Activated naive CD8-positive, alpha-beta T cell treated with anti-CD3 and anti-CD28 coated beads, Interleukin-2, amount 10 ng/mL, durations not matched to agents 7 days and 5 days (primary cell): ENCODE results near the gene ADSL. TPM values are rescaled to one million over a fixed set of nuclear protein-coding genes. Genes with fewer than 3 reads are reported as not detected.

Experiments used
- ATAC-seq: fragments of 150-1000 bp; cut with Tn5 transposase; one replicate; pipeline ENCODE4 v1.10.0; 2021; ENCODE audit warnings: low read depth, moderate library complexity
- POLR2A ChIA-PET: fragments of 350-600 bp; sonication (Branson Sonifier 250); formaldehyde crosslinking; loops from one replicate; lab custom pipeline; 2021; ENCODE audit warnings: antibody characterized with exemption; lab: Charles Lee
- DNase-seq: peaks from one replicate; pipeline ENCODE4 v3.0.0; 2021
- H3K27ac Mint-ChIP-seq: one replicate; pipeline ENCODE4 v1.8.0; 2022; ENCODE audit warnings: mild to moderate bottlenecking, mixed read lengths
- H3K27me3 Mint-ChIP-seq: one replicate; pipeline ENCODE4 v1.8.0; 2022; ENCODE audit warnings: mild to moderate bottlenecking, moderate library complexity, mixed read lengths
- H3K36me3 Mint-ChIP-seq: one replicate; pipeline ENCODE4 v1.8.0; 2021; ENCODE audit warnings: mild to moderate bottlenecking, mixed read lengths
- H3K4me1 Mint-ChIP-seq: one replicate; pipeline ENCODE4 v1.8.0; 2021; ENCODE audit warnings: mixed read lengths
- H3K4me3 Mint-ChIP-seq: one replicate; pipeline ENCODE4 v1.8.0; 2022; ENCODE audit warnings: mild to moderate bottlenecking, moderate library complexity, mixed read lengths
- H3K9me3 Mint-ChIP-seq: one replicate; pipeline ENCODE4 v1.8.0; 2021; ENCODE audit warnings: mixed read lengths
- total RNA-seq, 2 experiments: library from RNA; stranded (reverse); gene quantifications; one replicate each; pipeline ENCODE4 v1.2.3, GENCODE V29; 2021

Gene ADSL
- total RNA-seq, 2 experiments from 2014 or later = 83.6 to 93.9 TPM

DNA sequence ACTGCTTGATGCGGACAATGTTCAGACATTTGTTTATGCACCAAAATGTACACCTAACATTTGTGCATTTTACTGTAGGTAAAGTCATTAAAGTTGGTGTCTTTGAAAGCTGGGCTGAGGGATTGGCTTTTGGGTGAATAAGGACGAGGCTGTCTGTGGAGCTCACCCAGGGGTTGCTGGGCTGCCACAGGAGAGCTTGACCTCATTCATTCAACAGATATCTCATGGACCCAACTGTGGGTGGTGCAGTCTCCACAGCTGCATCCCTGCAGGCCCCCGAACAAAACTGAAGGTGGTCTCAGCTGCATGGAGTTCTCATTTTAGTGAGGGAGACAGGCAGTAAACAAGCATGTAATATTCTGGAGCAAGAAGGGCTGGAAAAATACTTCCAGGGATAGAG, 56.8 kb downstream of the ADSL start:
- no peaks in the 10 kb centered on the region for H3K27me3 Mint-ChIP-seq
- POLR2A ChIA-PET = interaction anchor here (0.6 kb wide), 1 partner anchor 47 kb away, joined by 5 read pairs; no protein-coding TSS in a partner anchor
- H3K27ac Mint-ChIP-seq = peak overlapping the region; percentile 94
- H3K36me3 Mint-ChIP-seq = peaks cover 18% of the 10 kb centered on the region
- no peaks in the 10 kb centered on the region for H3K9me3 Mint-ChIP-seq
- no peak for DNase-seq
- H3K4me3 Mint-ChIP-seq = peak overlapping the region; percentile 53
- H3K4me1 Mint-ChIP-seq = peaks cover 48% of the 10 kb centered on the region
- no peak for ATAC-seq

GRCh38 chr22:40403651-40404050, 57.4 kb downstream of the ADSL start:
- Mint-ChIP-seq H3K4me3 (no peak overlapping the region), H3K27me3 (no peaks in the 10 kb centered on the region), H3K4me1 (peaks cover 45% of the 10 kb centered on the region), H3K27ac (peak overlapping the region; percentile 94), H3K36me3 (peaks cover 18% of the 10 kb centered on the region), H3K9me3 (no peaks in the 10 kb centered on the region)
- POLR2A ChIA-PET = no interaction called here
- DNase-seq = no peak
- ATAC-seq = no peak

DNA sequence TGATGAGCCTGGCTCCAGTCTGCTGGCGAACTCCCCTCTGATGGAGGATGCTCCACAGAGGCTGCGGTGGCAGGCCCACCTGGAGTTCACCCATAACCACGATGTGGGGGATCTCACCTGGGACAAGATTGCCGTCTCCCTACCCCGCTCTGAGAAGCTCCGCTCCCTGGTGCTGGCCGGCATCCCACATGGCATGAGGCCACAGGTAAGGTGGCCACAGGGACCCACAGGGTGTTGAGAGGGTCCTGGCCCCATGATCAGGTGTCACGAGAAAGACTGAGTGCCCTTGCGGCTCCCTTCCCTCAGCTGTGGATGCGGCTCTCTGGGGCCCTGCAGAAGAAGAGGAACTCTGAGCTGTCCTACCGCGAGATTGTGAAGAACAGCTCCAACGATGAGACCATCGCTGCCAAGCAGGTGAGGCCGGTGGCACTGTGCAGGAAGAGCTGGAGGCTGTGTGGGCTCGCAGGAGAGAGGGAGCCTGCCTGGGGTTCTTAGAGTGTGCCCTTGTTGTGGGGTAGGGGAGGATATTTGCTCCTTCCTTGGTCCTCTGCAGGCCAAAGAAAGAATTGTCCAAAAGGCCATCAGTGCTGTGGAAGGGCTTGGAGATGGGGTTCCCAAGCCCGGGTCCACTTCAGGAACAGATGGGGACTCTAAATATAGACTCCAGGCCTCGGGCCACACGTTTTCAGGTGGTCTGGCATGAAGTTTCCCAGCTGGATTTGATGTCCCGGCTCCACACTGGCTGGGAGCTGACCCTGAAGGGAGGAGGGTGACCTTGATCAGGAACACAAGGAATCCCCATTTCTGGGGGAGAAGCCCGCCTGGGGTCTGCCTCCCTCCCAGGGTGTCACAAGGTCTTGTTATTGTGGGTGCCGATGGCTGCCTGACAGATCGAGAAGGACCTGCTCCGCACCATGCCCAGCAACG, 58.2 kb downstream of the ADSL start:
- ATAC-seq (no peak), DNase-seq (no peak)
- H3K27ac Mint-ChIP-seq = peak overlapping the region; percentile 40
- POLR2A ChIA-PET = no interaction called here
- no peak overlapping the region for H3K4me3 Mint-ChIP-seq
- H3K27me3 Mint-ChIP-seq = no peaks in the 10 kb centered on the region
- no peaks in the 10 kb centered on the region for H3K9me3 Mint-ChIP-seq
- H3K4me1 Mint-ChIP-seq = peaks cover 39% of the 10 kb centered on the region
- peaks cover 18% of the 10 kb centered on the region for H3K36me3 Mint-ChIP-seq

DNA sequence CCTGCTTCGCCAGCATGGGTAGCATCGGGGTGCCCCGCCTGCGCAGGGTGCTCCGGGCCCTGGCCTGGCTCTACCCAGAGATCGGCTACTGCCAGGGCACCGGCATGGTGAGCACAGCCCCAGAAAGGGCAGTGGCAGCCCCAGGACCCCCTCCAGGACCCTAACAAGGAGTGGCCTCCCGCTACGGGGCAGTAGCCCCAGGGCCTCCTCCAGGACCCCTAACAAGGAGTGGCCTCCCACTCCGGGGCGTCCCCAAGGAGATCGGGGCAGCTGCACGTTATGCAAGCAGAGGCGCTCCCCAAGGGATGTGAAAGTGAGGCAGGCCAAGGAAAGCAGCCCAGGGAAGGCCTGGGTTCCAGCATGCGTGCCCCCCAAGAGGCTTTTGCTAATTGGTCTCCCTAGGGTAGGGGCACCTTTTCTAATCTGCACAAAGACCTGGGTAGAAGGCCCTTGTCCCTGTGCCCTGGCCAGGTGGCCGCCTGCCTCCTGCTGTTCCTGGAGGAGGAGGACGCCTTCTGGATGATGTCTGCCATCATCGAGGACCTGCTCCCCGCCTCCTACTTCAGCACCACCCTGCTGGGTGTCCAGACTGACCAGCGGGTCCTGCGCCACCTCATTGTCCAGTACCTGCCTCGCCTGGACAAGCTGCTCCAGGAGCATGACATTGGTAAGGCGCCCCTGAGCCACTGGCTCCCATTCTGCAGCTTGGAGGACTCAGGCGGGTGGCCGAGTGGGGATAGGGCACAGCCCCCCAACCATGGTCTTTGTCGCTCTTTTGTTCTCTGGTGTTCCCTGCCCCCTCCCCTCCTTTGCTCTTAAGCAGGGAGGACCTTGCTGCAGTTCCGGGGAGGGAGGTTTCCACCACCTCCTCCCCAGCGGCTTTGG, 59.1 kb downstream of the ADSL start:
- Mint-ChIP-seq H3K27me3 (no peaks in the 10 kb centered on the region), H3K4me1 (peaks cover 31% of the 10 kb centered on the region), H3K27ac (no peak overlapping the region), H3K36me3 (peaks cover 16% of the 10 kb centered on the region), H3K4me3 (no peak overlapping the region), H3K9me3 (no peaks in the 10 kb centered on the region)
- DNase-seq (no peak), ATAC-seq (no peak)
- POLR2A ChIA-PET = interaction anchor here (0.6 to 1.4 kb wide), 2 partner anchors 23 to 31 kb away, joined by 3 read pairs; no protein-coding TSS in a partner anchor

- POLR2A ChIA-PET = interaction anchor here (0.5 to 1.4 kb wide), 3 partner anchors 23 to 50 kb away, joined by 3 read pairs; no protein-coding TSS in a partner anchor
- Mint-ChIP-seq H3K27me3 (no peaks in the 10 kb centered on the region), H3K27ac (no peak overlapping the region), H3K36me3 (peaks cover 16% of the 10 kb centered on the region), H3K4me3 (no peak overlapping the region), H3K4me1 (peaks cover 24% of the 10 kb centered on the region), H3K9me3 (no peaks in the 10 kb centered on the region)
- ATAC-seq = no peak
- DNase-seq = no peak
These were observed 60.0 kb downstream of the ADSL start for GRCh38 chr22:40406063-40406890.

DNA sequence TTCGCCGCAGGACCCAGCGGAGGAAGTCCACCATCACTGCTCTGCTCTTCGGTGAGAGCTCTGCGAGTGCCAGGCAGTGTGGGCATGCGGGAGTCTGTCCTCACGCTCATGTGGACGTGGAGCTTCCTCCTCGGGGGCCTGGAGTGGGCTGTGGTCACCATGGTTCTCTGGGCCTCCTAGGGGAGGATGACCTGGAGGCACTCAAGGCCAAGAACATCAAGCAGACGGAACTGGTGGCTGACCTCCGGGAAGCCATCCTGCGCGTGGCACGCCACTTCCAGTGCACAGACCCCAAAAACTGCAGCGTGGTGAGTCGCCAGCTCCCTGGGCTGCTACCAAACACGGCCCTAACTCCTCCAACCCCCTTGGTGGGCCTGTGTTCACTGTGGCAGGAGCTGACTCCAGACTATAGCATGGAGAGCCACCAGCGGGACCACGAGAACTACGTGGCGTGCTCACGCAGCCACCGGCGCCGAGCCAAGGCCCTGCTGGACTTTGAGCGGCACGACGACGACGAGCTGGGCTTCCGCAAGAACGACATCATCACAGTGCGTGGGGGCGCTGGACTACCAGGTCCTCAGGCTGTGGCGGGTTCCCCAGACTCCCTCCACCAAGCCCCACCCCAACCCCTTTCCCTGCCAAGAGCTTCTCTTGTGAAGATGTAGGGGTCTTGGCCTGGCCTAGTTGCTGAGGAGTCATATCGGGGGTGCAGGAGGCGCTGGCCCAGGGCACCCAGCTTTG, 60.9 kb downstream of the ADSL start:
- peaks cover 20% of the 10 kb centered on the region for H3K36me3 Mint-ChIP-seq
- no peaks in the 10 kb centered on the region for H3K9me3 Mint-ChIP-seq
- no peak for ATAC-seq
- H3K27me3 Mint-ChIP-seq = no peaks in the 10 kb centered on the region
- no peak overlapping the region for H3K27ac Mint-ChIP-seq
- no peak for DNase-seq
- H3K4me3 Mint-ChIP-seq = no peak overlapping the region
- POLR2A ChIA-PET = interaction anchor here (0.6 to 1.4 kb wide), 3 partner anchors 9 to 40 kb away, joined by 3 to 4 read pairs (median 4); no protein-coding TSS in a partner anchor
- H3K4me1 Mint-ChIP-seq = peaks cover 15% of the 10 kb centered on the region

DNA sequence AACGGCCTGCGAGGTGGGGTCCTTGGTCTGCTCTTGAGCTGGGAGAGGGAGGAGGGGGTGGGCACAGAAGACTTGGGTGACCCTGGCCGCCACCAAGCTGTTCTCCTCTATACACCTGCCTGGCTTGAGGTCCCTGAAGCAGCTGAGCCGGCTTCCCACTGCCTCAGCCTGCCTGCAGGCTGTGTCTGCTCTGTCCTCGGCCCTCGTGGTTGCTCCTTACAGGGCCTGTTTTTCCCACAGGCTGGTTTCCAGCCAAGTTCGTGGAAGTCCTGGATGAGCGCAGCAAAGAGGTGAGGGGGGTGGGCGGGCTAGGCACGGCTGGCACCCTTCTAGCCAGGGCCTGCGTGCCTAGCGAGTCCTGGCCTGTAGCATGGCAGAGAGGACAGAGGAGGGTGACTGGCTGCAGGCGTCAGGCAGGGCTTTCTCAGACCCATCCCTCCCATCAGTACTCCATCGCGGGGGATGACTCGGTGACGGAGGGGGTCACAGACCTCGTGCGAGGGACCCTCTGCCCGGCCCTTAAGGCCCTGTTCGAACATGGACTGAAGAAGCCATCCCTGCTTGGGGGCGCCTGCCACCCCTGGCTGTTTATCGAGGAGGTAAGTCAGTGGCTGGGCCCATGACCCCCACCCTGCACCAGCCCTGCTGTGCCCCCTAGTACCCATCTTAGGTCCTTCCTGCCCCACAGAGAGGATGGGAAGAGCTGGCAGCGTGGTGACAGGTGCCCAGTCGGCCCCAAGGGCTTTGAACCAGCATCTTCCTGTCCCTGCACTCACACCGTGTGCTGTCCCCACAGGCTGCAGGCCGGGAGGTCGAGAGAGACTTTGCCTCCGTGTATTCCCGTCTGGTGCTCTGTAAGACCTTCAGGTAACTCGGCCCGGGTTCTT, 61.8 kb downstream of the ADSL start:
- no peaks in the 10 kb centered on the region for H3K27me3 Mint-ChIP-seq
- ATAC-seq (no peak), DNase-seq (no peak)
- POLR2A ChIA-PET = interaction anchor here (0.8 kb wide), 1 partner anchor 8 kb away, joined by 4 read pairs; no protein-coding TSS in a partner anchor
- no peak overlapping the region for H3K27ac Mint-ChIP-seq
- peaks cover 22% of the 10 kb centered on the region for H3K36me3 Mint-ChIP-seq
- H3K9me3 Mint-ChIP-seq = no peaks in the 10 kb centered on the region
- H3K4me1 Mint-ChIP-seq = peaks cover 11% of the 10 kb centered on the region
- no peak overlapping the region for H3K4me3 Mint-ChIP-seq

DNA sequence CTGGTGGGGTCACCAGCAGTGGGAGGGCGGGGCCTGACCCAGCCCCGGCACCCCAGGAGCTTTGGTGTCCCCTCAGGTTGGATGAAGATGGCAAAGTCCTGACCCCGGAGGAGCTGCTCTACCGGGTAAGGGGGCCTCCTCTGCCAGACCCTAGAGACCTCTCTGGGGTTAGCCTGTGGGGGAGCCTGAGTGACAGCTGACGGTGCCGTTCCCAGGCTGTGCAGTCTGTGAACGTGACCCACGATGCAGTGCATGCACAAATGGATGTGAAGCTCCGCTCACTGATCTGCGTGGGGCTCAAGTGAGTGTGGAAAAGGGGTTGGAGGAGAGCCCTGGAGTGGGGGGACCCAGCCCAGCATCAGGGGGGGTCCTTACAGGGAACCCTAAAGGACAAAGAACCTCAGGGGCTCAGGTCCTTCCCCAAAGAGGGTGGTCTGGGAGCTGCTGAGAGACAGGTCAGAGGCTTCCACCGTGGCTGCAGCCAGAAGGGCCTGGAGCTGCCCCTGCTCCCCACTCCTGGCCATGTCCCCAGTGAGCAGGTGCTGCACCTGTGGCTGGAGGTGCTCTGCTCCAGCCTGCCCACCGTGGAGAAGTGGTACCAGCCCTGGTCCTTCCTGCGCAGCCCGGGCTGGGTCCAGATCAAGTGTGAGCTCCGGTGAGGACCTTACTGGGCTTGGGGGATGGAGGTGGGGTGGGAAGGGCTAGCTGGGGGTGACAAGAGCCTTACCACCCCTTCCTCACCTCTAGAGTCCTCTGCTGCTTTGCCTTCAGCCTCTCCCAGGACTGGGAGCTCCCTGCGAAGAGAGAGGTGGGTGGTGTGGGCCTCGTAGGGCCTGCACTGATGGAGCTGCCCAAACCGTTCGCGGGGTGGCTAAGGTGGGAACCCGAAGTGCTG, 62.7 kb downstream of the ADSL start:
- H3K4me3 Mint-ChIP-seq = no peak overlapping the region

DNA sequence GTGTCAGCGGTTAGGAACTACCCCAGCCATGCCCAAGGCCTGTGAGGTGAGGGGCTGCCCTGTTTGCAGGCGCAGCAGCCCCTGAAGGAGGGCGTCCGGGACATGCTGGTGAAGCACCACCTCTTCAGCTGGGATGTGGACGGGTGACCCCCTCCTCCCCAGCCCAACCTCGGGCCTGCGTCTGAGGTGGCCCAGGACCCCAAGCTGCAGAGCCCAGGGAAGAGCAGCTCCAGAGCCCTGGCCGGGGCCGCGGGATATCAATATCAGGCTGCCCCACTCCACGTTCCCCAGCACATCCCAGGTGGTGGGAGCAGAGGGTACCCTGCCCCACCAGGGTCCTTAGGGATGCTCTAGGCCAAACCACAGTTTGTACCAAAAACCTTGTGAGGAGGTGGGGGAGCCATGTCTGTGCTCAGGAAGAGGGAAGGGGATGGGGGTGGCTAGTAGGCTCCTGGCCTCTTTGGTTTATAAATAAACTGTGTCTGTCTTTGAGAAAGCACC, 63.4 kb downstream of the ADSL start:
- H3K36me3 Mint-ChIP-seq = peaks cover 14% of the 10 kb centered on the region
- ATAC-seq (no peak), DNase-seq (no peak)
- POLR2A ChIA-PET = interaction anchor here (0.7 kb wide), 1 partner anchor 8 kb away, joined by 3 read pairs; no protein-coding TSS in a partner anchor
- H3K4me1 Mint-ChIP-seq = peaks cover 3% of the 10 kb centered on the region
- H3K27ac Mint-ChIP-seq = peak overlapping the region; percentile 25
- H3K4me3 Mint-ChIP-seq = no peak overlapping the region
- no peaks in the 10 kb centered on the region for H3K27me3 Mint-ChIP-seq
- no peaks in the 10 kb centered on the region for H3K9me3 Mint-ChIP-seq

More for the DNA sequence above, 62.7 kb downstream of the ADSL start:
- no peak for ATAC-seq
- H3K27ac Mint-ChIP-seq = no peak overlapping the region
- no peak for DNase-seq
- no peaks in the 10 kb centered on the region for H3K27me3 Mint-ChIP-seq
- H3K9me3 Mint-ChIP-seq = no peaks in the 10 kb centered on the region
- H3K36me3 Mint-ChIP-seq = peaks cover 17% of the 10 kb centered on the region
- H3K4me1 Mint-ChIP-seq = peaks cover 3% of the 10 kb centered on the region
- POLR2A ChIA-PET = interaction anchor here (0.7 kb wide), 1 partner anchor 9 kb away, joined by 3 read pairs; no protein-coding TSS in a partner anchor

- H3K4me1 Mint-ChIP-seq = peaks cover 7% of the 10 kb centered on the region
- DNase-seq = no peak
- no peak overlapping the region for H3K4me3 Mint-ChIP-seq
- peaks cover 18% of the 10 kb centered on the region for H3K36me3 Mint-ChIP-seq
- ATAC-seq = no peak
- H3K9me3 Mint-ChIP-seq = no peaks in the 10 kb centered on the region
- POLR2A ChIA-PET = no interaction called here
- no peak overlapping the region for H3K27ac Mint-ChIP-seq
- no peaks in the 10 kb centered on the region for H3K27me3 Mint-ChIP-seq
These were observed 64.0 kb downstream of the ADSL start for GRCh38 chr22:40410272-40410671.
